Naive thymus-derived CD4-positive, alpha-beta T cell (primary cell): Measurements from ENCODE around the gene KCNN4. TPM values are rescaled to one million over a fixed set of nuclear protein-coding genes. Genes with fewer than 3 reads are reported as not detected.

Source experiments
- ATAC-seq: fragments of 150-1000 bp; cut with Tn5 transposase; 2 replicates; pipeline ENCODE4 v1.10.0; 2021; ENCODE audit warnings: mild to moderate bottlenecking, moderate library complexity
- CTCF ChIA-PET: fragments of 350-600 bp; sonication (Branson Sonifier 250); formaldehyde crosslinking; loops from one replicate; lab custom pipeline; 2021; ENCODE audit warnings: antibody characterized with exemption; lab: Charles Lee
- POLR2A ChIA-PET: fragments of 350-600 bp; sonication (Branson Sonifier 250); formaldehyde crosslinking; loops from one replicate; lab custom pipeline; 2021; ENCODE audit warnings: antibody characterized with exemption, inconsistent platforms; lab: Charles Lee
- DNase-seq, 9 donors: peaks; one replicate each; pipeline versions ENCODE4 v3.0.0 to v3.0.0-alpha.2; 2020 to 2022; ENCODE audit warnings: mixed read lengths in 1 of 9
- H3K27ac ChIP-seq: one replicate; pipeline ENCODE4 v1.7.0; 2013; ENCODE audit warnings: mild to moderate bottlenecking, low read depth, low read length, moderate library complexity
- H3K27me3 ChIP-seq, 2 donors: one replicate each; pipeline ENCODE4 v1.7.0; 2013; ENCODE audit warnings: low read length in 2 of 2, mild to moderate bottlenecking in 2 of 2, moderate library complexity in 2 of 2; ENCODE audit not compliant: control insufficient read depth in 2 of 2, insufficient read depth in 2 of 2
- H3K36me3 ChIP-seq, 3 experiments: 1 replicate in 2 of 3; 2 replicates in 1 of 3; pipeline ENCODE4 v1.7.0; 2013; ENCODE audit warnings: low read length in 3 of 3, mild to moderate bottlenecking in 3 of 3, moderate library complexity in 1 of 3; ENCODE audit not compliant: insufficient read depth in 3 of 3, control insufficient read depth in 2 of 3
- H3K4me1 ChIP-seq, 2 donors: one replicate each; pipeline ENCODE4 v1.7.0; 2013; ENCODE audit warnings: low read length in 2 of 2, mild to moderate bottlenecking in 2 of 2, moderate library complexity in 1 of 2; ENCODE audit not compliant: control insufficient read depth in 2 of 2, insufficient read depth in 2 of 2
- H3K4me3 ChIP-seq: 2 replicates; pipeline ENCODE4 v1.7.0; 2013; ENCODE audit warnings: mild to moderate bottlenecking, low read length
- H3K9me3 ChIP-seq, 3 experiments: 1 replicate in 2 of 3; 2 replicates in 1 of 3; pipeline ENCODE4 v1.7.0; 2013; ENCODE audit warnings: low read length in 3 of 3; ENCODE audit not compliant: control insufficient read depth in 2 of 3
- H3K27ac Mint-ChIP-seq, 9 donors: one replicate each; pipeline ENCODE4 v1.8.0; 2020 to 2022; ENCODE audit warnings: mixed read lengths in 9 of 9, mild to moderate bottlenecking in 8 of 9, moderate library complexity in 5 of 9, inconsistent platforms in 2 of 9
- H3K27me3 Mint-ChIP-seq, 5 donors: one replicate each; pipeline ENCODE4 v1.8.0; 2021 to 2022; ENCODE audit warnings: mixed read lengths in 5 of 5, mild to moderate bottlenecking in 1 of 5
- H3K36me3 Mint-ChIP-seq, 5 donors: one replicate each; pipeline ENCODE4 v1.8.0; 2020 to 2022; ENCODE audit warnings: mixed read lengths in 5 of 5, mild to moderate bottlenecking in 3 of 5, inconsistent platforms in 1 of 5
- H3K4me1 Mint-ChIP-seq, 7 donors: one replicate each; pipeline ENCODE4 v1.8.0; 2020 to 2022; ENCODE audit warnings: mixed read lengths in 7 of 7, mild to moderate bottlenecking in 3 of 7, inconsistent platforms in 1 of 7
- H3K4me3 Mint-ChIP-seq, 10 donors: one replicate each; pipeline ENCODE4 v1.8.0; 2020 to 2022; ENCODE audit warnings: mild to moderate bottlenecking in 10 of 10, mixed read lengths in 10 of 10, moderate library complexity in 6 of 10, inconsistent platforms in 2 of 10
- H3K9me3 Mint-ChIP-seq, 11 donors: one replicate each; pipeline ENCODE4 v1.8.0; 2020 to 2022; ENCODE audit warnings: mixed read lengths in 11 of 11, mild to moderate bottlenecking in 4 of 11, inconsistent platforms in 1 of 11, moderate library complexity in 1 of 11
- intact Hi-C, 2 donors: fragments of 100-400 bp; cut with micrococcal nuclease; formaldehyde crosslinking; loops; one replicate each; pipeline ENCODE4 v1.15.1; 2023
- polyA plus RNA-seq, 2 donors: library from polyadenylated mRNA; unstranded; fragments of 300-500 nt; fragmentation: Illumina TruSeq; gene quantifications; one replicate each; pipeline ENCODE4 v1.2.3, GENCODE V29; 2021
- total RNA-seq, 6 experiments: library from RNA in 5 of 6; stranded (reverse) in 5 of 6; gene quantifications; 1 replicate in 5 of 6; 2 replicates in 1 of 6; pipeline ENCODE4 v1.2.3 and lab custom pipeline; 2021 to 2026

KCNN4 gene
- total and polyA plus RNA-seq, 7 experiments from 2014 or later: 8.1 to 53.4 (median 17.3) TPM

- H3K4me1 Mint-ChIP-seq: peaks cover 64 to 92% (median 77%) of the 10 kb centered on the region in 7 donors
- no peak for ATAC-seq
- peaks cover 0 to 2% (median 0%) of the 10 kb centered on the region in 11 donors for H3K9me3 Mint-ChIP-seq
- ChIA-PET CTCF (interaction anchor here (1.0 to 2.6 kb wide), 3 partner anchors 12 to 35 kb away, joined by 3 to 11 read pairs (median 4); no protein-coding TSS in a partner anchor), POLR2A (interaction anchor here (0.8 to 7.9 kb wide), 4 partner anchors 14 to 34 kb away, joined by 3 to 100 read pairs (median 16); partner anchors contain the start of gene SMG9)
- no peaks in the 10 kb centered on the region for H3K9me3 ChIP-seq
- intact Hi-C loops: loop anchor here (1.0 to 10.0 kb wide), 5 partner anchors 15 to 972 kb away; partner anchors contain the start of genes ETHE1 (in 1 of the 2) and SMG9 (in 1 of the 2)
- peak overlapping the region; percentile 86 to 96 (median 93) for H3K27ac Mint-ChIP-seq
- peaks cover 0 to 17% (median 0%) of the 10 kb centered on the region in 5 donors for H3K36me3 Mint-ChIP-seq
- DNase-seq: peak in 1 of 9 donors; percentile 21
- peak overlapping the region; percentile 42 for H3K4me3 ChIP-seq
- no peaks in the 10 kb centered on the region for H3K36me3 ChIP-seq
- peak overlapping the region; percentile 66 to 87 (median 81) for H3K4me3 Mint-ChIP-seq
- H3K27ac ChIP-seq: peak overlapping the region; percentile 71
- H3K4me1 ChIP-seq: peaks cover 38 to 57% of the 10 kb centered on the region in 2 donors
- H3K27me3 Mint-ChIP-seq: no peaks in the 10 kb centered on the region
- no peaks in the 10 kb centered on the region for H3K27me3 ChIP-seq
These were observed 953 bp downstream of the KCNN4 start for GRCh38 chr19:43779820-43780219.

- Mint-ChIP-seq H3K27ac (peak overlapping the region; percentile 86 to 96 (median 93)), H3K27me3 (no peaks in the 10 kb centered on the region), H3K36me3 (peaks cover 0 to 17% (median 0%) of the 10 kb centered on the region in 5 donors), H3K4me3 (peak overlapping the region; percentile 66 to 87 (median 81)), H3K9me3 (peaks cover 0 to 2% (median 0%) of the 10 kb centered on the region in 11 donors), H3K4me1 (peaks cover 62 to 90% (median 71%) of the 10 kb centered on the region in 7 donors)
- Histone ChIP-seq H3K36me3 (no peaks in the 10 kb centered on the region), H3K4me3 (peak overlapping the region; percentile 42), H3K27ac (peak overlapping the region; percentile 71), H3K4me1 (peaks cover 33 to 52% of the 10 kb centered on the region in 2 donors), H3K27me3 (no peaks in the 10 kb centered on the region), H3K9me3 (no peaks in the 10 kb centered on the region)
- CTCF ChIA-PET: interaction anchor here (0.9 to 2.6 kb wide), 6 partner anchors 11 to 38 kb away, joined by 3 to 11 read pairs (median 3); partner anchors contain the start of gene SMG9
- ATAC-seq: no peak
- DNase-seq: no peak
- intact Hi-C loops: no loop called here
- POLR2A ChIA-PET: interaction anchor here (0.8 to 7.9 kb wide), 5 partner anchors 14 to 34 kb away, joined by 3 to 100 read pairs (median 9); partner anchors contain the start of gene SMG9
These were observed 1.5 kb downstream of the KCNN4 start for GRCh38 chr19:43779147-43779819.

GRCh38 chr19:43778651-43779050 is 2.1 kb downstream of the KCNN4 start:
- H3K27me3 ChIP-seq: no peaks in the 10 kb centered on the region
- peaks cover 0 to 6% (median 0%) of the 10 kb centered on the region in 3 experiments for H3K36me3 ChIP-seq
- Mint-ChIP-seq H3K27me3 (no peaks in the 10 kb centered on the region), H3K27ac (peak overlapping the region; percentile 84 to 96 (median 93)), H3K4me3 (peak overlapping the region; percentile 66 to 87 (median 81)), H3K4me1 (peaks cover 55 to 83% (median 65%) of the 10 kb centered on the region in 7 donors), H3K36me3 (peaks cover 0 to 17% (median 0%) of the 10 kb centered on the region in 5 donors), H3K9me3 (peaks cover 0 to 2% (median 0%) of the 10 kb centered on the region in 11 donors)
- no peaks in the 10 kb centered on the region for H3K9me3 ChIP-seq
- H3K4me3 ChIP-seq: no peak overlapping the region
- peaks cover 27 to 46% of the 10 kb centered on the region in 2 donors for H3K4me1 ChIP-seq
- CTCF ChIA-PET: interaction anchor here (0.9 to 2.6 kb wide), 5 partner anchors 13 to 37 kb away, joined by 3 to 11 read pairs (median 3); partner anchors contain the start of gene SMG9
- ATAC-seq (no peak), DNase-seq (no peak)
- intact Hi-C loops: no loop called here
- POLR2A ChIA-PET: interaction anchor here (1.2 to 7.9 kb wide), 4 partner anchors 13 to 34 kb away, joined by 3 to 100 read pairs (median 18); partner anchors contain the start of gene SMG9
- peak overlapping the region; percentile 71 for H3K27ac ChIP-seq

DNA sequence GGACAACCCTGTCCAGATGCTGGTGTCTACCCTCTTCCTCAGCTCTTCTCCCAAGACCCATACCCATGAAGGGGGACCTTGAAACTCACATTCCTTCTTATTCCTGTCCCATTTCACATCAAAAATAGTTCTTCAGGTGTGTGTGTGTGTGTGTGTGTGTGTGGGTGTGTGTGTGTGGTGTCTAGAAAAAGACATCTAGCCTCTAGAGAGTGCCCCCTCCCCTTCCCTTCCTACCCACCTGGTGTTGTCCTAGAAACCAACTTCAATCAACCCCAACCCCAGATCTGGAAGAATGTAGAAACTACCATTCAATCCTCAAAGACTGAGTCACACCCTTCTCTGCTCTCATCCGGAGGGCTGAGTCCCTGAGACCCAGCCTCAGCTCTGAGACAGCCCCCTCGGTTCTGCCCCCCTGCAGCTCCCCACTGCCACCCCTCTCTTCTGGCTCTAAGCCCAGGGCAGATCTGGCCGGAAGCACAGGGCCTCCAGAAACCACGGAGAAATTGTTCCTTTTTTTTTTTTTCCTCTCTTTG is 3.5 kb downstream of the KCNN4 start:
- H3K27me3 ChIP-seq: no peaks in the 10 kb centered on the region
- H3K4me1 ChIP-seq: peaks cover 27 to 38% of the 10 kb centered on the region in 2 donors
- H3K36me3 ChIP-seq: peaks cover 0 to 13% (median 0%) of the 10 kb centered on the region in 3 experiments
- Mint-ChIP-seq H3K36me3 (peaks cover 0 to 17% (median 0%) of the 10 kb centered on the region in 5 donors), H3K4me3 (peak overlapping the region; percentile 66 to 87 (median 81)), H3K4me1 (peaks cover 51 to 69% (median 60%) of the 10 kb centered on the region in 7 donors), H3K9me3 (peaks cover 0 to 2% (median 0%) of the 10 kb centered on the region in 11 donors), H3K27ac (peak overlapping the region; percentile 84 to 96 (median 93)), H3K27me3 (no peaks in the 10 kb centered on the region)
- H3K9me3 ChIP-seq: no peaks in the 10 kb centered on the region
- ATAC-seq (peak; percentile 68), DNase-seq (peak in 7 of 9 donors; percentile 39 to 78 (median 57))
- intact Hi-C loops: loop anchor here (1.0 kb wide), 2 partner anchors 12 to 23 kb away; partner anchors contain the start of gene SMG9 (in 1 of the 2)
- CTCF ChIA-PET: interaction anchor here (0.7 to 2.6 kb wide), 5 partner anchors 15 to 1311 kb away, joined by 3 to 12 read pairs (median 5); no protein-coding TSS in a partner anchor
- H3K27ac ChIP-seq: peak overlapping the region; percentile 71
- H3K4me3 ChIP-seq: peak overlapping the region; percentile 15
- POLR2A ChIA-PET: interaction anchor here (0.6 to 7.9 kb wide), 4 partner anchors 12 to 32 kb away, joined by 5 to 100 read pairs (median 18); partner anchors contain the start of gene SMG9

DNA sequence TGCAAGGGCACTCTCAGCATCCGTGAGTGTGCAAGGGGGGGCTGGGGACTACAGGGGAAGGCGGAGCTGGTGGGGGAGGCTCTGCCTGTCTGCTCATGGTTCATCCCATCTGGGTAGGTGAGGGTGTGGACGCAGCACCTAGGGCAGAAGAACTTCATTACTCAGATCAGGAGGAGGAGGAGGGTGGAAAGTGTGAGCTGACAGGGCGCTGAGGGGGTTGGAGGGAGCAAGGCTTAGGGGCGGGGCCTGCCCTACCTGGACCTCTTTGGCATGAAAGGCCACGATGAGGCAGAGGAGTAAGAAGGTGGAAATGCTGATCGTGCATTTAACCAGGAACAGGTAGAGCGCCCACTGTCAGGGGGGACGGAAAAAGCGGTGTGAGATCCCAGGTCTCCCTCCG is 4.5 kb downstream of the KCNN4 start:
- H3K36me3 ChIP-seq: peaks cover 0 to 20% (median 0%) of the 10 kb centered on the region in 3 experiments
- intact Hi-C loops: no loop called here
- Mint-ChIP-seq H3K27ac (peak overlapping the region in 8 of 9 donors; percentile 72 to 96 (median 92)), H3K27me3 (no peaks in the 10 kb centered on the region), H3K36me3 (peaks cover 0 to 17% (median 0%) of the 10 kb centered on the region in 5 donors), H3K4me3 (peak overlapping the region in 9 of 10 donors; percentile 58 to 87 (median 75)), H3K9me3 (peaks cover 0 to 2% (median 0%) of the 10 kb centered on the region in 11 donors), H3K4me1 (peaks cover 46 to 61% (median 51%) of the 10 kb centered on the region in 7 donors)
- H3K4me3 ChIP-seq: no peak overlapping the region
- H3K27me3 ChIP-seq: no peaks in the 10 kb centered on the region
- ATAC-seq (no peak), DNase-seq (peak in 1 of 9 donors; percentile 65)
- CTCF ChIA-PET: interaction anchor here (1.5 to 2.6 kb wide), 3 partner anchors 10 to 31 kb away, joined by 7 to 12 read pairs (median 11); no protein-coding TSS in a partner anchor
- peak overlapping the region; percentile 71 for H3K27ac ChIP-seq
- no peaks in the 10 kb centered on the region for H3K9me3 ChIP-seq
- H3K4me1 ChIP-seq: peaks cover 23 to 36% of the 10 kb centered on the region in 2 donors
- POLR2A ChIA-PET: interaction anchor here (5.7 to 7.9 kb wide), 2 partner anchors 11 to 22 kb away, joined by 28 to 100 read pairs; partner anchors contain the start of gene SMG9
